ENCODE data around the gene TMC7.

TMC7 gene

GRCh38 chr16:19029980-19030379 lies 46.2 kb downstream of the TMC7 start:
- no peak for DNase-seq (ENCODE audit: low read depth)

- no peak for DNase-seq (ENCODE audit: low read depth)
These were observed 48.0 kb downstream of the TMC7 start for GRCh38 chr16:19031738-19032137.

GRCh38 chr16:19033761-19034160 lies 50.0 kb downstream of the TMC7 start:
- no peak for DNase-seq (ENCODE audit: low read depth)

- DNase-seq (ENCODE audit: low read depth) = no peak
These were observed 56.7 kb downstream of the TMC7 start for GRCh38 chr16:19040400-19040799.

GRCh38 chr16:19044769-19045168 lies 61.0 kb downstream of the TMC7 start:
- no peak for DNase-seq (ENCODE audit: low read depth)

- DNase-seq (ENCODE audit: low read depth) = no peak
These were observed 62.3 kb downstream of the TMC7 start for GRCh38 chr16:19046062-19046461.

- no peak for DNase-seq (ENCODE audit: low read depth)
These were observed 79.0 kb downstream of the TMC7 start for GRCh38 chr16:19062706-19063105.

GRCh38 chr16:19066988-19067348 lies 83.2 kb downstream of the TMC7 start:
- DNase-seq (ENCODE audit: low read depth) = no peak

GRCh38 chr16:19067349-19068236 lies 83.9 kb downstream of the TMC7 start, which contains the start of gene COQ7:
TSS of gene COQ7 (plus strand) at chr16:19067614. CDS start at chr16:19067665, 51 bp downstream.
- DNase-seq (ENCODE audit: low read depth) = peak; percentile 100

- DNase-seq (ENCODE audit: low read depth) = no peak
These were observed 84.6 kb downstream of the TMC7 start for GRCh38 chr16:19068237-19068815.

- DNase-seq (ENCODE audit: low read depth) = peak; percentile 37
These were observed 88.4 kb downstream of the TMC7 start for GRCh38 chr16:19071811-19072777.

- DNase-seq (ENCODE audit: low read depth) = no peak
These were observed 89.6 kb downstream of the TMC7 start for GRCh38 chr16:19073344-19073743.

GRCh38 chr16:19073863-19074262 lies 90.1 kb downstream of the TMC7 start:
- DNase-seq (ENCODE audit: low read depth) = no peak

GRCh38 chr16:19075511-19075910 lies 91.8 kb downstream of the TMC7 start:
- DNase-seq (ENCODE audit: low read depth) = no peak

GRCh38 chr16:19077879-19078278 lies 94.1 kb downstream of the TMC7 start:
- DNase-seq (ENCODE audit: low read depth) = no peak

- DNase-seq (ENCODE audit: low read depth) = no peak
These were observed 99.9 kb downstream of the TMC7 start for GRCh38 chr16:19083670-19084069.

- DNase-seq (ENCODE audit: low read depth) = no peak
These were observed 100.4 kb downstream of the TMC7 start for GRCh38 chr16:19084139-19084538.

GRCh38 chr16:19084879-19085278 lies 101.1 kb downstream of the TMC7 start:
- no peak for DNase-seq (ENCODE audit: low read depth)

- DNase-seq (ENCODE audit: low read depth) = peak; percentile 85
These were observed 102.0 kb downstream of the TMC7 start for GRCh38 chr16:19085679-19086200.

GRCh38 chr16:19086322-19087199 lies 102.8 kb downstream of the TMC7 start:
- DNase-seq (ENCODE audit: low read depth) = peak; percentile 63

- no peak for DNase-seq (ENCODE audit: low read depth)
These were observed 104.7 kb downstream of the TMC7 start for GRCh38 chr16:19088341-19088916.
